ENCODE results near the gene TBX19.

DNA sequence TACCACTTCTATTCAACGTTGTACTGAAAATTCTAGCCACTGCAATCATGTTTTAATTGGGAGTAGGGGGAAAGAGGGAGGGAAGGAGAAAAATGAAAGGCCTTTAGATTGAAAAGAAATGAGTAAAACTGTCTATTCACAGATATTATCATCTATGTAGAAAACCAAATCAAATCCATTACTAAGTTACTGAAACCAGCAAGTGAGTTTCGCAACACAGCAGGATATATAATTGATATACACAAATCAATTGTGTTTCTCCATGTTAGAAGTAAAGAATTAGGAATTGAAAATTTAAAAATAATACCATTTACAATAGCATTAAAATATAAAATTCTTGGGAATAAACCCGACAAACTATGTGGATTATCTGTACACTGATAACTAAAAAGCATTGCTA lies 35.6 kb upstream of the TBX19 start:
- TF ChIP-seq, protein P1, sequence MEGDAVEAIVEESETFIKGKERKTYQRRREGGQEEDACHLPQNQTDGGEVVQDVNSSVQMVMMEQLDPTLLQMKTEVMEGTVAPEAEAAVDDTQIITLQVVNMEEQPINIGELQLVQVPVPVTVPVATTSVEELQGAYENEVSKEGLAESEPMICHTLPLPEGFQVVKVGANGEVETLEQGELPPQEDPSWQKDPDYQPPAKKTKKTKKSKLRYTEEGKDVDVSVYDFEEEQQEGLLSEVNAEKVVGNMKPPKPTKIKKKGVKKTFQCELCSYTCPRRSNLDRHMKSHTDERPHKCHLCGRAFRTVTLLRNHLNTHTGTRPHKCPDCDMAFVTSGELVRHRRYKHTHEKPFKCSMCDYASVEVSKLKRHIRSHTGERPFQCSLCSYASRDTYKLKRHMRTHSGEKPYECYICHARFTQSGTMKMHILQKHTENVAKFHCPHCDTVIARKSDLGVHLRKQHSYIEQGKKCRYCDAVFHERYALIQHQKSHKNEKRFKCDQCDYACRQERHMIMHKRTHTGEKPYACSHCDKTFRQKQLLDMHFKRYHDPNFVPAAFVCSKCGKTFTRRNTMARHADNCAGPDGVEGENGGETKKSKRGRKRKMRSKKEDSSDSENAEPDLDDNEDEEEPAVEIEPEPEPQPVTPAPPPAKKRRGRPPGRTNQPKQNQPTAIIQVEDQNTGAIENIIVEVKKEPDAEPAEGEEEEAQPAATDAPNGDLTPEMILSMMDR (IDR thresholded peaks at IDR 0.05), result no peak
- TF ChIP-seq POLR2A (IDR thresholded peaks at IDR 0.05), result no peak
